Measurements from ENCODE around the gene IGLL5.

IGLL5 gene

GRCh38 chr22:22908495-22908861, 20.9 kb downstream of the IGLL5 start:
- Histone ChIP-seq H3K27ac (ENCODE audit: low read length) (no peak overlapping the region), H2AFZ (ENCODE audit: low read length) (no peak overlapping the region), H4K20me1 (ENCODE audit: insufficient read depth, low read length) (no peaks in the 10 kb centered on the region), H3K27me3 (replicated peaks; ENCODE audit: insufficient read depth, low read length) (no peaks in the 10 kb centered on the region), H3K4me1 (ENCODE audit: low read length) (0 out of 2 replicates have a peak, but pooled peaks cover 5% of the 10 kb centered on the region), H3K4me2 (ENCODE audit: low read depth, low read length) (no peak overlapping the region), H3K9me2 (replicated peaks; ENCODE audit: insufficient read depth, low read length) (no peaks in the 10 kb centered on the region), H3K9ac (ENCODE audit: low read length) (no peak overlapping the region), H3K36me3 (replicated peaks; ENCODE audit: insufficient read depth, low read length) (no peaks in the 10 kb centered on the region), H3K9me3 (replicated peaks; ENCODE audit: insufficient read depth, low read length) (no peaks in the 10 kb centered on the region), H3K4me3 (ENCODE audit: low read length) (no peak overlapping the region), H3F3A (ENCODE audit: insufficient read depth, low read length) (peaks cover 2% of the 10 kb centered on the region; the same call in 1 of the 2 replicates), H3K79me2 (ENCODE audit: low read length) (no peaks in the 10 kb centered on the region)
- TF ChIP-seq EZH2phosphoT487 (IDR thresholded peaks at IDR 0.05; ENCODE audit: low read length): no peak
- no peak for TF ChIP-seq CTCF (IDR thresholded peaks at IDR 0.05; ENCODE audit: low read length)
- no peak for TF ChIP-seq EZH2 (optimal IDR thresholded peaks at IDR 0.05; ENCODE audit: low read depth, low read length)
- DNase-seq: no peak

GRCh38 chr22:22908941-22909604, 21.5 kb downstream of the IGLL5 start:
- no peaks in the 10 kb centered on the region for H4K20me1 ChIP-seq (ENCODE audit: insufficient read depth, low read length)
- peaks cover 4% of the 10 kb centered on the region; the same call in 1 of the 2 replicates for H3K4me1 ChIP-seq (ENCODE audit: low read length)
- no peaks in the 10 kb centered on the region for H3K9me3 ChIP-seq (replicated peaks; ENCODE audit: insufficient read depth, low read length)
- no peaks in the 10 kb centered on the region for H3K79me2 ChIP-seq (ENCODE audit: low read length)
- TF ChIP-seq EZH2 (optimal IDR thresholded peaks at IDR 0.05; ENCODE audit: low read depth, low read length): no peak
- no peak for TF ChIP-seq EZH2phosphoT487 (IDR thresholded peaks at IDR 0.05; ENCODE audit: low read length)
- no peak for TF ChIP-seq CTCF (IDR thresholded peaks at IDR 0.05; ENCODE audit: low read length)
- H3K27me3 ChIP-seq (replicated peaks; ENCODE audit: insufficient read depth, low read length): no peaks in the 10 kb centered on the region
- H3K9ac ChIP-seq (ENCODE audit: low read length): no peak overlapping the region
- no peak for DNase-seq
- no peak overlapping the region for H3K4me3 ChIP-seq (ENCODE audit: low read length)
- H3K9me2 ChIP-seq (replicated peaks; ENCODE audit: insufficient read depth, low read length): no peaks in the 10 kb centered on the region
- H3F3A ChIP-seq (ENCODE audit: insufficient read depth, low read length): no peaks in the 10 kb centered on the region
- no peak overlapping the region for H3K27ac ChIP-seq (ENCODE audit: low read length)
- no peak overlapping the region for H3K4me2 ChIP-seq (ENCODE audit: low read depth, low read length)
- H2AFZ ChIP-seq (ENCODE audit: low read length): no peak overlapping the region
- no peaks in the 10 kb centered on the region for H3K36me3 ChIP-seq (replicated peaks; ENCODE audit: insufficient read depth, low read length)

- Histone ChIP-seq H3K9me2 (replicated peaks; ENCODE audit: insufficient read depth, low read length) (no peaks in the 10 kb centered on the region), H3K27ac (ENCODE audit: low read length) (no peak overlapping the region), H3K9ac (ENCODE audit: low read length) (no peak overlapping the region), H4K20me1 (ENCODE audit: insufficient read depth, low read length) (no peaks in the 10 kb centered on the region), H3K4me3 (ENCODE audit: low read length) (no peak overlapping the region), H3K4me1 (ENCODE audit: low read length) (peaks cover 8% of the 10 kb centered on the region; the same call in 1 of the 2 replicates), H3F3A (ENCODE audit: insufficient read depth, low read length) (no peaks in the 10 kb centered on the region), H3K4me2 (ENCODE audit: low read depth, low read length) (no peak overlapping the region), H2AFZ (ENCODE audit: low read length) (no peak overlapping the region), H3K27me3 (replicated peaks; ENCODE audit: insufficient read depth, low read length) (no peaks in the 10 kb centered on the region), H3K79me2 (ENCODE audit: low read length) (no peaks in the 10 kb centered on the region), H3K9me3 (replicated peaks; ENCODE audit: insufficient read depth, low read length) (no peaks in the 10 kb centered on the region), H3K36me3 (replicated peaks; ENCODE audit: insufficient read depth, low read length) (no peaks in the 10 kb centered on the region)
- TF ChIP-seq EZH2phosphoT487 (IDR thresholded peaks at IDR 0.05; ENCODE audit: low read length) (no peak), EZH2 (optimal IDR thresholded peaks at IDR 0.05; ENCODE audit: low read depth, low read length) (no peak), CTCF (IDR thresholded peaks at IDR 0.05; ENCODE audit: low read length) (no peak)
- no peak for DNase-seq
These were observed 22.1 kb downstream of the IGLL5 start for GRCh38 chr22:22909605-22910271.
